Stimulated activated CD8-positive, alpha-beta memory T cell treated with anti-CD3 and anti-CD28 coated beads, Interleukin-15, amount 100 ng/mL, for 24 hours (primary cell): ENCODE results near the gene CABLES1.
"Not testable (repeated sequence)": the region's sequence is repeated elsewhere in the genome, so short reads cannot be mapped to it uniquely, and the experiment has no call there.

Experiments used
- DNase-seq: peaks from one replicate; pipeline ENCODE4 v3.0.0-alpha.2; 2020; ENCODE audit warnings: low read depth

The CABLES1 gene

DNA sequence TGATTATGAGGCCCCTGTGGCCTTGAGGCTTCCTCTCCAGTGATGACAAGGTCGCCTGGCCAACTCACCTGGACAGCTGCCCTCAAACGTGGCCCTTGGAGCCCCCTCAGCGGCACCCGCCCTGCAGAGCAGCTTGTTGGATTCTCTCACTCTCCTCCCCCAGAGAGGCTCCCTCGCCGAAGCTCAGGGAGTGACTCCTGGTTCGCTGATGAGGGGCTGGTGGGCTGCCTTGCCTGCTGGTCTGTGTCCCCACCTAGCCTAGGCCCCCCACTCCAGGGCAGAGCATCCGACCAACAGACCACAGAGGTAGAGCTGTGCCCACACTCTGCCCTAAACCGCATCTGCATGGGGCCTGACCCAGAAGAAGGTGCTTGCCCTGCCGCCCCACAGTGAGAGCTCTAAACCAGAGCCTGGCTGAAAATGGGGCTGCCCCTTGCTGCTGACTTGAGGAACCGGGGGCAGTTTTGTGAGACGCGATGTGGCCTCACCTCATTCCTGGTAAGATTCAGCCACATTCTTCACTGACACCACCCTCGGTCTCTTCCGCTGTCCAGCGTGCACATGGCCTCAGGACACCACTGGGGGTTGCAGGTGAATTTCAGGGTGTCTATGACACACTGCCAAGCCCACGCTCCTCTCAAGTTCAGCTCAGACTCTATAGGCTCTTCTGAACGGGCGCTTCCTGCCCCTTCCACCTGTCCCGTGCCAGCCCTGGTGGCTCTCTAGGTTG lies 131.6 kb downstream of the CABLES1 start:
- DNase-seq = no peak

DNA sequence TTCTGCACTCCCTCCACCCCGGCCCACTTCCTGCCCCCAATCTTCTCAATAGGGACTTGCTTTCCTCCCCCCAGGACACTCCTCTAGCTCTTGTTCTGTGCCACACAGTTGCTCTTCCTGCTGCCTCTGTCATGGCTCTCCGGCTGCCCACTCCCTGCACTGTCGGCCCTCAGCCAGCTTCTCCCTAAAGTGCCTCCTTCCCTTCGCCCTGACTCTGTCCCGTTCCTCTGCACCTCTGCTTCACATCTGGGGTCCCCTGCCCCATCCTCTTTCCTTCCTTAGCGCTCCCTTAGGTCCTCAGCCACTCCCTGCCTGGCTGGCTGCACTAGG lies 132.1 kb downstream of the CABLES1 start:
- no peak for DNase-seq

DNA sequence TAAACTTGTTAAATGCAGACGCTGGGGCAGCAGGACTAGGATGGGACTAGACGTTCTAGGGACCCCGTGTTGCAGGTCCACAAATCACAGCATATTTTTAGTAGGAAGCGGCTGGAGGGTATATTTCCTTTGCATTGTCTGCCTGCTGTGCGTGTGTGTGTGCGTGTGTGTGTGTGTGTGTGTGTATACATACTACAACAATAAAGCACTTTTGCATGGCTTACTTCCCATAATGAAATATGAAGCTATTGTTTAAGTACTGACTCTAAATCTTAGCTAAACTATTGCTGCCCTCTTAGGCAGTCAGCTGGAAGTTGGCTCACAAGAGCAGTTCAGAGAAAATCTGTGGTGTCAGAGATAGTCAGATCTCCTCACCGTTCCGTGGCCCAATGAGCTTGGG lies 133.4 kb downstream of the CABLES1 start:
- DNase-seq = no peak

GRCh38 chr18:23269068-23269467 lies 133.8 kb downstream of the CABLES1 start:
- not testable (repeated sequence) for DNase-seq

DNA sequence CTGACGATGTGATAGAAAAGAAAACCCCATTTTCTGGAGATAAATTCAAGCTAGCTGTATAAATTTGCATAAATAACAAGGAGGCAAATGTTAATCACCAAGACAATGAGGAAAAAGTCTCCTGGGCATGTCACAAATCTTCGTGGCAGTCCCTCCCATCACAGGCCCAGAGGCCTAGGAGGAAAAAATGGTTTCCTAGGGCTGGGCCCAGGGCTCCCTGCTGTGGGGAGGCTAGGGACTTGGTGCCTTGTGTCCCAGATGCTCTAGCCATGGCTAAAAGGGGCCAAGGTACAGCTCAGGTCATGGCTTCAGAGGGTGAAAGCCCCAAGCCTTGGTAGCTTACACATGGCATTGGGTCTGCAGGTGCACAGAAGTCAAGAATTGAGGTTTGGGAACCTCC lies 134.6 kb downstream of the CABLES1 start:
- DNase-seq = no peak

GRCh38 chr18:23270986-23271680 lies 135.8 kb downstream of the CABLES1 start:
- DNase-seq = no peak

- no peak for DNase-seq
Observed at GRCh38 chr18:23272498-23273232, 137.4 kb downstream of the CABLES1 start.

GRCh38 chr18:23273443-23273966 lies 138.2 kb downstream of the CABLES1 start:
- DNase-seq = no peak

DNA sequence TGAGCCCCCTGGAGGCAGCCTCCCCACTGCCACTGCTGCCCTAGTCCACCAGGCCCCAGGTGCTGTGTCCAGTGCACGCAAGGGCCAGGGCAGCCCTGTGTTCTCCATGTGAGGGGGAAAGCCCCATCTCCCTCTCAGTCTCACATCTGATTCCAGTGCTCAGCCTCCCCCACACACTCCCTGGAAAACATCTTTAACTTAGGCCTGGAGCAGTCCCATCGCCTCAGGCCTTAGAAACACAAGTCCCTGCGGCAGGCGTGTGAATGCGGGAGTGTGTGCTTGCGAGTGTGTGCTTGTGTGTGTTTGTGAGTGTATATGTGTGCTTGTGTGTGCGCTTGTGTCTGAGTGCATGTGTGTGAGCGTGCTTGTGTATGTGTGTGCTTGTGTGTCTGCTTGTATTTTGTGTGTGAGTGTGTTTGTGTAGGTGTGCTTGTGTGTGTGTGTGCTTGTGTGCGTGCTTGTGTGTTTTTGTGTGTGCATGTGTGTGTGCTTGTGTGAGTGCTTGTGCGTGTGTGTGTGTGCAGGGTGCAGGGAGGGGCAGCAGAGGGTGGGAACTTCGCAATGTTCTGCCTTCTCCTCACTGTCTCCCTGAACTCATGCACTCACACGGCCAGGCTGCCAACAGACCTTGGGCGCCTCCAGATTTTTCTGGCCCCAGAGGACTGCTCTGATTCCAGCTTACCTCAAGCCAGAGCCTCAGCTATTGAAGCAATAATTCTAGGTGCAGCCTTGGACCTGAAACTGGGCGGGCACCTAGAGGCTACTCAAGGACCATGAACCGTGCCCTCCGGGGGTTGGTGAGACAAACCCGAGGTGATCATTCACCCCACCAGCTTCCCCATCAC lies 139.6 kb downstream of the CABLES1 start:
- no peak for DNase-seq

DNA sequence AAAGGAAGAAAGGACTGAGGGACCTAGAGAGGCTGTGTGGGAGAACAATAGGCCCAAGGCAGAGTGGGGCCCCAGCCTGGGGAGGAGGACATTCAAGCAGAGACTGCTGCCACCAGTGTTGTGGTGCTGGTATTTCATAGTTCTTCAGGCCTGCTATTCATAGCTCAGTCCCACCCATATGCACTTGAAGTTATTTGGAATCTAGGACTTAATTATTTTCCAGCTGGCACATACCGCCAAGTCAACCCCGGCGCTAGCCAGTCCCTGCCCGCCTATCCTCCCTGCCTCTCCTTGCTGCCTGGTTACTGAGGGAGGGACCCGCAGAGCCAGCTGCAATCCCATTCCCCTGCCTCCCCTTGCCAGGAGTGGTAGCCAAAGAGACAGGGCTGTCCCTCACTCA lies 141.2 kb downstream of the CABLES1 start:
- DNase-seq = no peak

GRCh38 chr18:23277399-23277798 lies 142.1 kb downstream of the CABLES1 start:
- DNase-seq = no peak

- DNase-seq = no peak
Observed at GRCh38 chr18:23279931-23280330, 144.6 kb downstream of the CABLES1 start.

DNA sequence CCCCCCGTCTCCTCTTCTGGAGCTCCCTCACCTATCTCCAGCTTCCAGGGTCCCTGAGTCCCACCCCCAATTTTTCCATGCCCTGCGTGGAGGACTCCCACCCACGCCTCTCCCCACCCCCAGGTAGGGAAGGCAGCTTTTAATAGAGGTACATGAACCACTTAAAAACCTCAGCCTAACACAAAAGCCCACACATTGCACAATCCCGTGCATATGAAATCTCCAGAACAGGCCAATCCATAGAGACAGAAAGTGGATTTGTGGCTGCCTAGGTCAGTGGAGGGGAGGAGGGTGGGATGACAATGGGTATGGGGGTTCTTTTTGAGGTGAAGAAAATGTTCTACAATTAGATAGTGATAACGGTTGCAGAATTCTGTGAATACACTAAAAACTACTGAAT lies 145.6 kb downstream of the CABLES1 start:
- no peak for DNase-seq

GRCh38 chr18:23281626-23282436 lies 146.5 kb downstream of the CABLES1 start:
- no peak for DNase-seq

- DNase-seq = no peak
Observed at GRCh38 chr18:23282437-23282781, 147.1 kb downstream of the CABLES1 start.

- DNase-seq = no peak
Observed at GRCh38 chr18:23283916-23284430, 148.7 kb downstream of the CABLES1 start.

DNA sequence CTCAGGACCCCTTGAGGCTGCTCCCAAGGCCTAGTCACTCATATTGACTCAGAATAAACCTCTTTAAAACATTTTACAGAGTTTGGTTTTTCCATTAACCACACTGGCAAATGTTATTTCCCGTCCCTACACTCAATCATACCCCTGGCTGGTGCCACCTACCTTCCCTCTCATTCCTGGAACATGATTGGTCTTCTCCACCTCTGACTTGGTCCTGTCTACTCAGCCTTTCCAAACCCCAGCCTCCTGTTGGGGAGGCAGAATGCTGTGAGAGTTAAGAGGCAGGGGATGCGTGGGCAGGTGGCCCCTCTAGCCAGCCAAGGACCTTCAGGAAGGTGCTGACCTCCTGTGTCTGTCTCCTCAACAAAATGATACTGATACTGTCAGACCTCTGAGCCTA lies 149.3 kb downstream of the CABLES1 start:
- no peak for DNase-seq

DNA sequence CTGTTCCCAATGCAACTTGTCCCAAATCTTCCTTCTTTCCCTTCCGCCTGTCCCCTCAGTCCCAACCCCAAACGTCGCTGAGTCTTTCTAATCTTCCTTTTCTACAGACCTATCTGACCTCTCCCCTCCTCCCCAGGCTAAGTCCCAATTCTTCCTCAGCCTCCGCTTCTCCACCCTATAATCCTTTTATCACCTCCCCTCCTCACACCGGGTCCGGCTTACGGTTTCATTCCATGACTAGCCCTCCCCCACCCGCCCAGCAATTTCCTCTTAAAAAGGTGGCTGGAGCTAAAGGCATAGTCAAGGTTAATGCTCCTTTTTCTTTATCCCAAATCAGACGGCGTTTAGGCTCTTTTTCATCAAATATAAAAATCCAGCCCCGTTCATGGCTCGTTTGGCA lies 150.3 kb downstream of the CABLES1 start:
- DNase-seq = not testable (repeated sequence)

DNA sequence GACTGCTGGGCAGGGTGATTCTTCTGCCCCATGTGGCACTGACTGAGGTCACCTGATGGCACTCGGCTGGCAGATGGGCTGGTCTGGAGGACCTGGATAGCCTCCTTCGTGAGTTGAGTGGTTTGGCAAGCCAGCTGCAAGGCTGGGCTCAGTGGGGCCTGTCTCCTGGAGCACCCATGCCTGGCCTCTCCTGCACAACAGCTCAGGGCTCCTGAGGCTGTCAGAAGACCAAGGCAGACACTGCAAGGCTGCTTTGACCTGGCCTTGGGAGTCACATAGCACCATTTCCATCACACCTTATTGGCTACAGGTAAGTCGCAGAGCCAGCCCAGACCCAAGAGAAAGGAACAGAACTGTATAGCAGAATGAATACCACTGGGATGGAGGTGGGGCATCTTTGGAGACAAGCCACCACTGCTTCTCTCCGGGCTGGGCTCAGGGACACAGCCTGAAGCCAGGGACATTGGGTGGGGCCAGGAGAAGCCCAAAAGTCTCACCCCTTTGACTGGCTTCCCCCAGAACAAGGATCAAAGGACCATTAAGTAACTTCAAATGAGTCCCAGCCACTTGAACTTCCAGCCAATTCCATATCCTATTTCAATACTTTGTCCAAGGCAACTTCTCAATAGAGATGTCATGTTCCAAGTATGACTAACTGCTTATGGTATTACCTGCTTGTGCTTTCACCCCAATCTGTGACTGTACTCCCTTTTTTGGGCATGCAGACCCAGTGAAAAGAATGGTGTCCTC lies 156.3 kb downstream of the CABLES1 start:
- DNase-seq = no peak

GRCh38 chr18:23300231-23300805 lies 165.0 kb downstream of the CABLES1 start:
- DNase-seq = no peak
